ENCODE data around the gene TMCC2.

The TMCC2 gene

GRCh38 chr1:205300149-205300548, 72.4 kb downstream of the TMCC2 start:
- TF ChIP-seq CTCF (conservative IDR thresholded peaks at IDR 0.05; ENCODE audit: low read depth, low read length), result no peak
- DNase-seq (ENCODE audit: low read depth), result no peak
- H3K4me3 ChIP-seq (ENCODE audit: low read length), result no peak overlapping the region

- no peak overlapping the region for H3K4me3 ChIP-seq (ENCODE audit: low read length)
- DNase-seq (ENCODE audit: low read depth), result peak; percentile 93
- TF ChIP-seq CTCF (conservative IDR thresholded peaks at IDR 0.05; ENCODE audit: low read depth, low read length), result no peak
Measured at GRCh38 chr1:205301205-205301821, 73.6 kb downstream of the TMCC2 start.

- TF ChIP-seq CTCF (conservative IDR thresholded peaks at IDR 0.05; ENCODE audit: low read depth, low read length), result no peak
- no peak overlapping the region for H3K4me3 ChIP-seq (ENCODE audit: low read length)
- DNase-seq (ENCODE audit: low read depth), result no peak
Measured at GRCh38 chr1:205301842-205302588, 74.3 kb downstream of the TMCC2 start.

- no peak for DNase-seq (ENCODE audit: low read depth)
- no peak for TF ChIP-seq CTCF (conservative IDR thresholded peaks at IDR 0.05; ENCODE audit: low read depth, low read length)
- H3K4me3 ChIP-seq (ENCODE audit: low read length), result no peak overlapping the region
Measured at GRCh38 chr1:205303247-205303888, 75.6 kb downstream of the TMCC2 start.

GRCh38 chr1:205304046-205304694, 76.4 kb downstream of the TMCC2 start:
- no peak overlapping the region for H3K4me3 ChIP-seq (ENCODE audit: low read length)
- DNase-seq (ENCODE audit: low read depth), result no peak
- TF ChIP-seq CTCF (conservative IDR thresholded peaks at IDR 0.05; ENCODE audit: low read depth, low read length), result no peak

- DNase-seq (ENCODE audit: low read depth), result no peak
- no peak overlapping the region for H3K4me3 ChIP-seq (ENCODE audit: low read length)
- no peak for TF ChIP-seq CTCF (conservative IDR thresholded peaks at IDR 0.05; ENCODE audit: low read depth, low read length)
Measured at GRCh38 chr1:205304695-205305070, 76.9 kb downstream of the TMCC2 start.
